ENCODE results near the gene TC2N.

DNA sequence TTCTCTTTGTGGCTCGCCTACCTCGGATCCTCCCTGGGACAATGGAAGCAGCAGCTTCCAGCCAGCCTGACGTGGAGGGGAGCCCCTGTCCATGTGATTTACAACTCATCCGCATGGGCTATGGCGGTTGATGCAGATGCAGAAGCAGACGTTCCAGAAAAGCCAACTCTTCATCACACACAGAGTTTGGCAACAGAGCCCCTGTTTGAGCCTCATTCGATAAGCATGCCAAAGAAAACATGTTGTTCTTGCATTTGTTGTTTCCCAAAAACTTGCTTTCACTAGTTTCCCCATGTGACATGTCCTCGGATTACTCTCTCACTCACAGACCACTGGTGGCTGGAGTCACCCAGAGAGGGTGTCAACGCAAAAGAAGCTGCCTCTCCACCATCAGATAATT, 16.4 kb upstream of the TC2N start:
- no peak for TF ChIP-seq POLR2A (IDR thresholded peaks at IDR 0.05)
- TF ChIP-seq, protein P1, sequence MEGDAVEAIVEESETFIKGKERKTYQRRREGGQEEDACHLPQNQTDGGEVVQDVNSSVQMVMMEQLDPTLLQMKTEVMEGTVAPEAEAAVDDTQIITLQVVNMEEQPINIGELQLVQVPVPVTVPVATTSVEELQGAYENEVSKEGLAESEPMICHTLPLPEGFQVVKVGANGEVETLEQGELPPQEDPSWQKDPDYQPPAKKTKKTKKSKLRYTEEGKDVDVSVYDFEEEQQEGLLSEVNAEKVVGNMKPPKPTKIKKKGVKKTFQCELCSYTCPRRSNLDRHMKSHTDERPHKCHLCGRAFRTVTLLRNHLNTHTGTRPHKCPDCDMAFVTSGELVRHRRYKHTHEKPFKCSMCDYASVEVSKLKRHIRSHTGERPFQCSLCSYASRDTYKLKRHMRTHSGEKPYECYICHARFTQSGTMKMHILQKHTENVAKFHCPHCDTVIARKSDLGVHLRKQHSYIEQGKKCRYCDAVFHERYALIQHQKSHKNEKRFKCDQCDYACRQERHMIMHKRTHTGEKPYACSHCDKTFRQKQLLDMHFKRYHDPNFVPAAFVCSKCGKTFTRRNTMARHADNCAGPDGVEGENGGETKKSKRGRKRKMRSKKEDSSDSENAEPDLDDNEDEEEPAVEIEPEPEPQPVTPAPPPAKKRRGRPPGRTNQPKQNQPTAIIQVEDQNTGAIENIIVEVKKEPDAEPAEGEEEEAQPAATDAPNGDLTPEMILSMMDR (IDR thresholded peaks at IDR 0.05) = no peak

Measured in adrenal gland (tissue), 5 donors.